Stomach (tissue), 9 donors: ENCODE data around the gene ARSI. TPM values are rescaled to one million over a fixed set of nuclear protein-coding genes. Genes with fewer than 3 reads are reported as not detected.

Experiments used
- DNase-seq, 2 donors: peaks; one replicate each; pipeline versions ENCODE4 v3.0.0 to v3.0.0-alpha.2; 2013 to 2019
- H3K27ac ChIP-seq, 5 donors: fragments of 200-600 bp in 4 of 5; sonication (generic) in 4 of 5; one replicate each; pipeline ENCODE4 v1.5.1; 2013 to 2019; ENCODE audit warnings: mild to moderate bottlenecking in 1 of 5, moderate library complexity in 1 of 5
- H3K27me3 ChIP-seq, 3 donors: fragments of 200-600 bp; sonication (generic); one replicate each; pipeline ENCODE4 v1.5.1; 2017 to 2019; ENCODE audit warnings: mixed run types in 1 of 3
- H3K36me3 ChIP-seq, 4 donors: fragments of 200-600 bp; sonication (generic); 1 replicate in 3 of 4; 2 replicates in 1 of 4; pipeline ENCODE4 v1.5.1; 2016 to 2019
- H3K4me1 ChIP-seq, 4 donors: fragments of 200-600 bp; sonication (generic); one replicate each; pipeline ENCODE4 v1.5.1; 2016 to 2019
- H3K4me3 ChIP-seq, 4 donors: fragments of 200-600 bp; sonication (generic) in 3 of 4; one replicate each; pipeline ENCODE4 v1.5.1; 2016 to 2019; ENCODE audit warnings: mild to moderate bottlenecking in 1 of 4
- H3K9me3 ChIP-seq, 4 donors: fragments of 200-600 bp; sonication (generic); one replicate each; pipeline ENCODE4 v1.5.1; 2016 to 2019
- EP300 ChIP-seq: sonication (generic); formaldehyde crosslinking; IDR thresholded peaks from one replicate; pipeline ENCODE4 v1.6.1; 2017; ENCODE audit warnings: antibody characterized with exemption
- POLR2A ChIP-seq, 4 donors: fragments of 450-650 bp; IDR thresholded peaks; one replicate each; pipeline ENCODE4 v1.6.1; 2016; ENCODE audit warnings: antibody characterized with exemption in 4 of 4, control low read depth in 2 of 4, mild to moderate bottlenecking in 1 of 4, moderate library complexity in 1 of 4
- POLR2AphosphoS5 ChIP-seq, 3 donors: sonication (generic); formaldehyde crosslinking; IDR thresholded peaks; one replicate each; pipeline ENCODE4 v1.6.1; 2016; ENCODE audit warnings: antibody characterized with exemption in 3 of 3
- WGBS, 5 donors: extraction: QIAGEN DNeasy Blood & Tissue Kit in 3 of 5; methylation state at CpG; one replicate each; pipeline versions ENCODE4 v1.1.5 to v1.1.7; 2013 to 2018; 5-methylcytosine and 5-hydroxymethylcytosine counted together
- intact Hi-C: fragments of 100-400 bp; cut with DNase I; formaldehyde crosslinking; loops from one replicate; pipeline ENCODE4 v1.15.1; 2023; ENCODE audit warnings: low total_unique reads
- polyA plus RNA-seq, 3 donors: library from polyadenylated mRNA; stranded (reverse); fragments of 200-250 nt; gene quantifications; one replicate each; pipeline ENCODE4 v1.2.3, GENCODE V29; 2013
- total RNA-seq, 5 donors: library from RNA; depleted of rRNA; stranded (reverse); fragments of >200 nt; gene quantifications; one replicate each; pipeline versions ENCODE4 v1.1.0 to v1.2.3, GENCODE V29; 2014 to 2016
- TF ChIP-seq, protein P1 (sequence below), 7 experiments: fragments of 450-650 bp in 4 of 7; fragments of 200-600 bp in 3 of 7; sonication (generic) in 3 of 7; IDR thresholded peaks; one replicate each; pipeline ENCODE4 v1.5.1; 2016 to 2019; ENCODE audit warnings: antibody characterized with exemption in 7 of 7, control low read depth in 2 of 7, mild to moderate bottlenecking in 1 of 7
- donor health status: healthy with polysubstance abuse.
- donor health status: Bipolar disorder and iron deficiency.
- donor health status: healthy.

The ARSI gene
- total and polyA plus RNA-seq, 8 donors, result 0.35 to 7.0 (median 1.7) TPM; not detected in 3

DNA sequence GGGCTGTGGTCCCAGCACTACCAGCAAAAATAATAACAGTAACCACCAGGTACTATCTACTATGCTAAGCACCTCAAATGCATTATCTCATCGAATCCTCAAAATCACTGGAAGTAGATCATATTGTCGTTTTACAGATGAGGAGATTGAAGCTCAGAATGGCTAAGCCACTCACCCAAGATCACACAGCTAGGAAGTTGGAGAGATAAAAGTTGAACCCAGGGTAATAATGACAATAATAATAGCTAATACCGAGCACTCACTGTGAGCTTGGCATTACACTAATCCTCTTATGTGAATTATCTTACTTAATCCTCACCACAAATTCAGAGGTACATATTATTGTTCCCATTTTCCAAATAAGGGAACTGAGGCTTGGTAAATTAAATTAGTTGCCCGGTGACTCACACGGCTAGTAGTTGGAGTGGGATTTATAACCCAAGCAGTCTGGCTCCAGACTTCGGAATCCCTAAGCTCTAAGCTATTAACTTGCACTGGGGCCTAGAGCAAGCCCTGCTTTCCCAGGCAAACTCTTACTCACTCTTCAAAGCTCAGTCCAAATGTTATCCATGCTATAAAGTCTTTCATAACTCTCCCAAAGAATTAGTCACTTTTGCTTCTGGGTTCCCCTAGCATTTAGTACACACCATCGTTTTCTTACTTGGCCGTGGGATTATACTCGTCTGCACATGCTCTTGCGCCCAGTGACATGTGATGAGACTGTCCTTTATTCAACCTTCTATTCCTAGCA lies 3.8 kb downstream of the ARSI start:
- peaks cover 14 to 60% (median 34%) of the 10 kb centered on the region in 4 donors for H3K4me1 ChIP-seq
- intact Hi-C loops, result no loop called here

DNA sequence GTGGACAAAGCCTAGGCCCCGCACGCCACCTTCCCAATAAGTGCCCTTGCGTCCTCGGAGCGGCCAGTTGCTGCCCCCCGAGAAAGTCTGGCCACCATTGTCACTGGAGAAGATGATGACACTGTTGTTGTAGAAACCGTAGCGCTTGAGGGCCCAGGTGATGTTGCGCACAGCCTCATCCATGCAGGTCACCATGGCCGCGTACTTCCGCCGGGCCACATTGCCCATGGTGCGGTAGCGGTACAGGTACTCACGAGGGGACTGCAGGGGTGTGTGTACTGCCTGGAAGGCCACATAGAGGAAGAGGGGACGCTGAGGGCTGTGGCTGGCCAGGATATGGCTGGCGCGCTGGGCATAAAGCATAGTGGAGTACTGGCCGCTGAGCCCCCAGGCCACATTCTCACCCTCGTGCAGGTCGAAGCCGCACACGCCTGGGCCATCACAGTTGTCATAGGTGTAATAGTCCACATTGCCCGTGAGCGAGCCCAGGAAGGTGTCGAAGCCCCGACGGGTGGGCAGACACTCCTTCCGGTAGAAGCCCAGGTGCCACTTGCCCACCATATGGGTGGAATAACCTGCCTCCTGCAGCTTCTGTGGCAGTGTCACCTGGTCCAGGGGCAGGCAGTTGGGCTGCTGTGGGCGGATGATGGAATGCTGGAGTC lies 4.6 kb downstream of the ARSI start:
- Histone ChIP-seq H3K27ac (peak overlapping the region in 3 of 5 donors; percentile 26 to 78 (median 41)), H3K36me3 (no peaks in the 10 kb centered on the region), H3K27me3 (peaks cover 0 to 24% (median 15%) of the 10 kb centered on the region in 3 donors), H3K4me1 (peaks cover 11 to 52% (median 31%) of the 10 kb centered on the region in 4 donors), H3K9me3 (no peaks in the 10 kb centered on the region), H3K4me3 (no peak overlapping the region)
- 95 to 97% (median 95%) methylated on average over 27 to 31 of the region's 31 CpGs for WGBS, 5 donors
- TF ChIP-seq, protein P1, sequence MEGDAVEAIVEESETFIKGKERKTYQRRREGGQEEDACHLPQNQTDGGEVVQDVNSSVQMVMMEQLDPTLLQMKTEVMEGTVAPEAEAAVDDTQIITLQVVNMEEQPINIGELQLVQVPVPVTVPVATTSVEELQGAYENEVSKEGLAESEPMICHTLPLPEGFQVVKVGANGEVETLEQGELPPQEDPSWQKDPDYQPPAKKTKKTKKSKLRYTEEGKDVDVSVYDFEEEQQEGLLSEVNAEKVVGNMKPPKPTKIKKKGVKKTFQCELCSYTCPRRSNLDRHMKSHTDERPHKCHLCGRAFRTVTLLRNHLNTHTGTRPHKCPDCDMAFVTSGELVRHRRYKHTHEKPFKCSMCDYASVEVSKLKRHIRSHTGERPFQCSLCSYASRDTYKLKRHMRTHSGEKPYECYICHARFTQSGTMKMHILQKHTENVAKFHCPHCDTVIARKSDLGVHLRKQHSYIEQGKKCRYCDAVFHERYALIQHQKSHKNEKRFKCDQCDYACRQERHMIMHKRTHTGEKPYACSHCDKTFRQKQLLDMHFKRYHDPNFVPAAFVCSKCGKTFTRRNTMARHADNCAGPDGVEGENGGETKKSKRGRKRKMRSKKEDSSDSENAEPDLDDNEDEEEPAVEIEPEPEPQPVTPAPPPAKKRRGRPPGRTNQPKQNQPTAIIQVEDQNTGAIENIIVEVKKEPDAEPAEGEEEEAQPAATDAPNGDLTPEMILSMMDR (IDR thresholded peaks at IDR 0.05), result no peak
- no peak for TF ChIP-seq POLR2AphosphoS5 (IDR thresholded peaks at IDR 0.05)
- no peak for TF ChIP-seq EP300
- no peak for TF ChIP-seq POLR2A (IDR thresholded peaks at IDR 0.05)
- no peak for DNase-seq
- intact Hi-C loops, result no loop called here

More for the DNA sequence above, 3.8 kb downstream of the ARSI start:
- no peaks in the 10 kb centered on the region for H3K9me3 ChIP-seq
- TF ChIP-seq POLR2A (IDR thresholded peaks at IDR 0.05), result no peak
- TF ChIP-seq POLR2AphosphoS5 (IDR thresholded peaks at IDR 0.05), result peak in 1 of 3 donors; percentile 52
- DNase-seq, result no peak
- no peak overlapping the region for H3K4me3 ChIP-seq
- no peaks in the 10 kb centered on the region for H3K36me3 ChIP-seq
- WGBS, 5 donors, result 63 to 84% (median 76%) methylated on average over 10 of the region's 10 CpGs
- H3K27ac ChIP-seq, result peak overlapping the region in 4 of 5 donors; percentile 26 to 78 (median 54)
- H3K27me3 ChIP-seq, result peaks cover 0 to 32% (median 17%) of the 10 kb centered on the region in 3 donors

DNA sequence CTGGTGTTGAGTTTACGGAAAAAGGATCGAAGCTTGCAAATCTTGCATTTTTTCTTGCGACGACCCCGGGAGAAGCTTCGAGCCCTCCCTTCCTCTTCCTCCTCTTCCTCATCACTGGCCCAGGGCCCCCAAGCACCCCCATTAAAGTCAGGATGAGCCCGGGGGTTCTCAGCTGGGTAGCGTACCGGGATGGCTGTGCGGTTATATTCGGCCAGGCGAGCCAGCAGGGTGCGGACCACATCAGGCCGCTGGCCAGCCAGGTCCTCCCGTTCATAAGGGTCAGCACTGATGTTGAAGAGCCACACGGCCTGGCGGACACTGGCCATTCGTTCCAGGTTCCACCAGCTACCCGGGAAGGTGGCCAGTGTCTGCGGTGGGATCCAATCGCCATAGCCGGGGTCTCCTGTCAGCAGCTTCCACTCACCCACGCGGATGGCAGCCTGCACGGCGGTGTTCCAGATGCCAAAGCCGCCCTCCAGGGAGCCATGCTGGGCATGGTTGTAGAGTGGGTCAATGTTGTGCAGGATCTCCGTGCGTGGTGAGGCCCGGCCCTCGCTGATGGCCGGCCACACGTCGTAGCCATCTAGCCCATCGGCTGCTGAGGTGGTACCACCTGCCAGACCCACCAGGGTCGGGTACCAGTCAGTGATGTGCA lies 5.3 kb downstream of the ARSI start:
- no peak for TF ChIP-seq POLR2A (IDR thresholded peaks at IDR 0.05)
- Histone ChIP-seq H3K4me3 (no peak overlapping the region), H3K27ac (no peak overlapping the region), H3K4me1 (peaks cover 4 to 45% (median 24%) of the 10 kb centered on the region in 4 donors), H3K9me3 (no peaks in the 10 kb centered on the region), H3K36me3 (no peaks in the 10 kb centered on the region), H3K27me3 (peaks cover 0 to 17% (median 8%) of the 10 kb centered on the region in 3 donors)
- WGBS, 5 donors, result 93 to 96% (median 94%) methylated on average over 22 to 36 of the region's 36 CpGs
- intact Hi-C loops, result no loop called here
- no peak for DNase-seq

DNA sequence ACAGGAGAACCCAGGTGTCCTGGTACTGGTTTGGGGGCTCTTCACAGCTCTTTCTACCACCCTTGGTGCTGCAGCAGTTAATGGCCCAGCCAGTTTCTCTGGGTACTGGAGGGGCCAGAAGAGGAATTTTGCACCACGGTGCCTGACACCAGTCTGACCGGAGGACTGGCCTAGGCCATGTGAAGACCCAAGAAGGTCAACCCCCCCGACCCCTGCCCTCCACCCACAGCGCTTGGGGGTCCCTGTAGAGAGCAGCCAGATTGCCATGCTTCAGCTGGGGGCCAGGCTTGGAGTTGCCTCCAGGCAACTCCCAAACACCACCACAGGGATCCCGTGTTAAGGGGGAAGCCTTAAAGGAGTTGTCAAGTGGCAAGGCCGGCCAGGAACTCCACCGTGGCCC lies 6.2 kb downstream of the ARSI start:
- DNase-seq, result no peak
- Histone ChIP-seq H3K4me3 (no peak overlapping the region), H3K4me1 (peaks cover 0 to 38% (median 17%) of the 10 kb centered on the region in 4 donors), H3K36me3 (no peaks in the 10 kb centered on the region), H3K27me3 (peaks cover 0 to 14% (median 0%) of the 10 kb centered on the region in 3 donors), H3K27ac (no peak overlapping the region), H3K9me3 (no peaks in the 10 kb centered on the region)
- intact Hi-C loops, result no loop called here
- TF ChIP-seq EP300 (no peak), POLR2AphosphoS5 (IDR thresholded peaks at IDR 0.05) (no peak), POLR2A (IDR thresholded peaks at IDR 0.05) (no peak)
- TF ChIP-seq, protein P1 (IDR thresholded peaks at IDR 0.05), result no peak
- WGBS, 5 donors, result 86 to 92% (median 91%) methylated on average over 4 to 7 of the region's 7 CpGs
